HepG2 (cell line): Measurements from ENCODE around the gene FBN2. TPM values are rescaled to one million over a fixed set of nuclear protein-coding genes. Genes with fewer than 3 reads are reported as not detected.

Source experiments
- ATAC-seq: fragments of 200-7000 bp; cut with Tn5 transposase; 3 replicates; pipeline ENCODE4 v1.9.1; 2020; ENCODE audit warnings: mild to moderate bottlenecking, moderate library complexity
- BruUV-seq: library from RNA; stranded (reverse); fragments of 400-500 nt; replicated peaks from 2 replicates; lab custom pipeline; 2021; lab: Mats Ljungman, UMichigan
- CTCF ChIA-PET: fragments of 300-600 bp; formaldehyde crosslinking; extraction: SDS; loops from one replicate; lab custom pipeline; 2021; ENCODE audit warnings: low total read pairs, inconsistent platforms, low intra/inter-chr PET ratio; lab: Yijun Ruan, JAX
- POLR2A ChIA-PET: fragments of 350-600 bp; sonication (Branson Sonifier 250); formaldehyde crosslinking; loops from one replicate; lab custom pipeline; 2020; ENCODE audit warnings: antibody characterized with exemption, inconsistent platforms; lab: Yijun Ruan, JAX
- DNase-seq: peaks from one replicate; pipeline ENCODE4 v3.0.0-alpha.2; 2015; ENCODE audit warnings: low spot score
- FAIRE-seq: peaks from 3 replicates; lab custom pipeline; 2011; peaks lifted over from hg19 to GRCh38; lab: Jason Lieb, UNC
- H2AFZ ChIP-seq: one replicate; pipeline ENCODE4 v1.6.1; 2011; ENCODE audit warnings: low read length, inconsistent platforms
- H3K27ac ChIP-seq: fragments of 300-600 bp; 3 replicates; pipeline ENCODE4 v1.8.0; 2011; ENCODE audit warnings: mixed run types, mild to moderate bottlenecking, mixed read lengths, low read length, inconsistent platforms; ENCODE audit not compliant: insufficient read depth; ENCODE audit errors: extremely low read length
- H3K27me3 ChIP-seq, 2 experiments: fragments of 200-600 bp in 1 of 2; 2 replicates in 1 of 2; 3 replicates in 1 of 2; pipeline versions ENCODE4 v1.6.0 to v1.8.0; 2011; ENCODE audit warnings: low read length in 2 of 2, mild to moderate bottlenecking in 2 of 2, moderate library complexity in 2 of 2, inconsistent platforms in 1 of 2; ENCODE audit not compliant: insufficient read depth in 2 of 2, control insufficient read depth in 1 of 2
- H3K36me3 ChIP-seq, 2 experiments: fragments of 200-600 bp in 1 of 2; replicated peaks in 1 of 2; 2 replicates in 1 of 2; 3 replicates in 1 of 2; pipeline versions ENCODE4 v1.5.1 to v1.8.0; 2011; ENCODE audit warnings: low read length in 2 of 2, inconsistent platforms in 1 of 2; ENCODE audit not compliant: insufficient read depth in 2 of 2, control insufficient read depth in 1 of 2
- H3K4me1 ChIP-seq: 2 replicates; pipeline ENCODE4 v1.5.1; 2012; ENCODE audit warnings: low read length, inconsistent platforms; ENCODE audit not compliant: insufficient read depth
- H3K4me2 ChIP-seq: 2 replicates; pipeline ENCODE4 v1.6.0; 2011; ENCODE audit warnings: low read depth, low read length, inconsistent platforms
- H3K4me3 ChIP-seq, 3 experiments: fragments of 200-600 bp in 1 of 3; sonication (generic), shearing (Covaris generic) in 1 of 3; replicated peaks in 1 of 3; 2 replicates each; pipeline ENCODE4 v1.5.1; 2011 to 2016; ENCODE audit warnings: low read length in 3 of 3, inconsistent platforms in 2 of 3, low read depth in 2 of 3, mild to moderate bottlenecking in 2 of 3, control low read depth in 1 of 3, mixed read lengths in 1 of 3; ENCODE audit not compliant: insufficient read depth in 1 of 3
- H3K79me2 ChIP-seq: one replicate; pipeline ENCODE4 v1.6.1; 2011; ENCODE audit warnings: low read length, inconsistent platforms; ENCODE audit not compliant: insufficient read depth
- H3K9ac ChIP-seq: 2 replicates; pipeline ENCODE4 v1.6.0; 2011; ENCODE audit warnings: mild to moderate bottlenecking, low read depth, low read length, inconsistent platforms; ENCODE audit not compliant: insufficient read depth
- H3K9me3 ChIP-seq: 2 replicates; pipeline ENCODE4 v1.5.1; 2012; ENCODE audit warnings: mild to moderate bottlenecking, low read length
- H4K20me1 ChIP-seq: 2 replicates; pipeline ENCODE4 v1.6.0; 2011; ENCODE audit warnings: inconsistent platforms, mild to moderate bottlenecking, low read length, moderate library complexity; ENCODE audit not compliant: insufficient read depth
- HOXA3 ChIP-seq: sonication (generic); formaldehyde crosslinking; IDR thresholded peaks from 2 replicates; pipeline ENCODE4 v1.5.0; 2020; ENCODE audit warnings: missing genetic modification reagents
- KAT2B ChIP-seq: fragments of 150-350 bp; IDR thresholded peaks from 2 replicates; pipeline ENCODE4 v1.6.1; 2014; ENCODE audit warnings: low read depth, low read length, borderline replicate concordance
- MAZ ChIP-seq, 2 experiments: sonication (generic) in 1 of 2; formaldehyde crosslinking in 1 of 2; IDR thresholded peaks; 2 replicates each; pipeline versions ENCODE4 v1.5.0 to v1.6.1; 2012 to 2020; ENCODE audit warnings: low read depth in 2 of 2, mild to moderate bottlenecking in 2 of 2, borderline replicate concordance in 1 of 2, improper control_type of control experiment in 1 of 2, low read length in 1 of 2, missing genetic modification reagents in 1 of 2, moderate library complexity in 1 of 2
- NCOR1 ChIP-seq: fragments of 200-600 bp; sonication (generic); IDR thresholded peaks from 2 replicates; pipeline ENCODE4 v1.7.0; 2017; ENCODE audit warnings: antibody characterized with exemption, low read length, borderline replicate concordance
- PCBP1 ChIP-seq: fragments of 200-400 bp; formaldehyde crosslinking; IDR thresholded peaks from 2 replicates; pipeline ENCODE4 v1.6.1; 2017; ENCODE audit warnings: mild to moderate bottlenecking, low read depth, low read length, borderline replicate concordance
- SALL1 ChIP-seq: sonication (generic); formaldehyde crosslinking; IDR thresholded peaks from 2 replicates; pipeline ENCODE4 v1.8.0; 2022; ENCODE audit warnings: mild to moderate bottlenecking, missing genetic modification reagents
- TBX2 ChIP-seq: sonication (generic); formaldehyde crosslinking; IDR thresholded peaks from 2 replicates; pipeline ENCODE4 v1.5.0; 2020; ENCODE audit warnings: missing genetic modification reagents, mild to moderate bottlenecking, borderline replicate concordance
- ZFP36L1 ChIP-seq: sonication (generic); formaldehyde crosslinking; IDR thresholded peaks from 2 replicates; pipeline ENCODE4 v1.8.0; 2022; ENCODE audit warnings: mild to moderate bottlenecking, missing genetic modification reagents, moderate library complexity
- ZFP82 ChIP-seq: sonication (generic); formaldehyde crosslinking; IDR thresholded peaks from 2 replicates; pipeline ENCODE4 v1.5.1; 2020; ENCODE audit warnings: mild to moderate bottlenecking, missing genetic modification reagents, borderline replicate concordance
- ZNF101 ChIP-seq: sonication (generic); formaldehyde crosslinking; IDR thresholded peaks from 2 replicates; pipeline ENCODE4 v1.4.0; 2020; ENCODE audit warnings: mild to moderate bottlenecking, low read depth, missing genetic modification reagents, borderline replicate concordance
- ZNF891 ChIP-seq: sonication (generic); formaldehyde crosslinking; IDR thresholded peaks from 2 replicates; pipeline ENCODE4 v1.5.0; 2020; ENCODE audit warnings: mild to moderate bottlenecking, missing genetic modification reagents
- WGBS: methylation state at CpG from one replicate; pipeline ENCODE4 v1.1.6; 2017; ENCODE audit warnings: low lambda C conversion rate; 5-methylcytosine and 5-hydroxymethylcytosine counted together
- in situ Hi-C: cut with HindIII; loops from 2 replicates; pipeline ENCODE4 v1.10.0; 2017; ENCODE audit warnings: low pct_unique_long_range_greater_than_20kb; ENCODE audit not compliant: extremely low pct_ligation_motif_present
- intact Hi-C: fragments of 100-400 bp; cut with micrococcal nuclease; formaldehyde crosslinking; loops from one replicate; pipeline ENCODE4 v1.10.0; 2022; ENCODE audit not compliant: unreplicated experiment
- polyA plus RNA-seq, 8 experiments: library from polyadenylated mRNA; depleted of rRNA in 3 of 8; stranded (reverse) in 7 of 8; unstranded in 1 of 8; fragments of >200 nt; fragmentation: Illumina TruSeq in 4 of 8; extraction: Trizol in 4 of 8; gene quantifications; 2 replicates each; pipeline versions ENCODE4 v1.2.1 to v1.2.3, GENCODE V29; 2011 to 2016; ENCODE audit warnings: low read depth in 4 of 8, missing spikeins in 1 of 8, mixed read lengths in 1 of 8; ENCODE audit not compliant: insufficient read depth in 1 of 8
- total RNA-seq, 5 experiments: library from RNA; depleted of rRNA; stranded (reverse); fragments of >200 nt; fragmentation: Illumina TruSeq; extraction: Trizol; gene quantifications; 2 replicates each; pipeline ENCODE4 v1.2.3, GENCODE V29; 2016; ENCODE audit warnings: low read depth in 1 of 5
- TF ChIP-seq, protein P1 (sequence below), 2 experiments: sonication (generic) in 1 of 2; formaldehyde crosslinking in 1 of 2; IDR thresholded peaks; 2 replicates each; pipeline versions ENCODE4 v1.6.1 to v1.9.0; 2014 to 2022; ENCODE audit warnings: antibody characterized with exemption in 1 of 2, borderline replicate concordance in 1 of 2, inconsistent platforms in 1 of 2, low read depth in 1 of 2, missing genetic modification reagents in 1 of 2

The FBN2 gene
- total and polyA plus RNA-seq, 2 of the 13 experiments (the other 11 are each of a cell fraction or from before 2014, with no cell fraction given): not detected

GRCh38 chr5:128228008-128228407, 310.0 kb downstream of the FBN2 start:
- H3K27me3 ChIP-seq: no peaks in the 10 kb centered on the region
- FAIRE-seq: no peak

DNA sequence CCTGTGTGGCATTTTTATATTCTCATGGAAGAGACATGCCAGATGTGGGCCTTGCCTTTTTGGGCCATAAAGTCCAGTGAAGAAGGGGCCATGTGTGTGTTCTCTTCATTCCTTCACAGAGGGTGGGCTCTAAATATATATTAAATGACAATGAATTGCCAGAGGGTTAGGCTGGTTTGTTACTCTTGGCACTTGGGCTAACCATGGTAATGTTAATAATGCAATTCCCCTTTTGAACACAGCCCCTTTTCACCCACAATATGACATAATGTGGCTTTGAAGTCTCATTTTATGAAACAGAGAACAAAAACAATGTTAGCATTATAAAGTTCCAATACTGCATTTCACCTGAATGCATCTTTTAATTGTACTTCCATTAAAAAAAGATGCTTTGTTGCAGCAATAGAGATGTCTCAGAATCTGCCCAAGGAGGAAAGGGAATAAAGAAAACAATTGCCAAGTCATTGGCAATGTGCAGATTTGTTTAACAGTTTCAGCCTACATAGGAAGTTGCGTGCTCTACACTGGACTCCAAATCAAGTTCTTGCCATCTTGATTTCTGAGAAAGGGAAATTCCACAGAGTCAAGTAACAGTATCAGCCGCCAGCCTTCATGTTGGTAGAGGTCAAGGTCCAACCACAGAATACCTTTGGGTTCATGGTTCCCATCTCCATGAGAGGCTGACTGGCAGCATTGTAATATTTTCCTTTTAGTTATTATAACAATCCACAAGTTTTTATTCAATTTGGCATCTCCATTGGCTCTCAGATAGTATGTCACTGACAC, 312.6 kb downstream of the FBN2 start:
- WGBS: 22% methylated on average over 2 of the region's 2 CpGs
- intact Hi-C loops: no loop called here
- no peak for TF ChIP-seq ZNF101
- TF ChIP-seq SALL1 (CRISPR knock-in tag): no peak
- no peak for TF ChIP-seq HOXA3
- no peak for TF ChIP-seq ZNF891 (CRISPR knock-in tag)
- TF ChIP-seq, protein P1, sequence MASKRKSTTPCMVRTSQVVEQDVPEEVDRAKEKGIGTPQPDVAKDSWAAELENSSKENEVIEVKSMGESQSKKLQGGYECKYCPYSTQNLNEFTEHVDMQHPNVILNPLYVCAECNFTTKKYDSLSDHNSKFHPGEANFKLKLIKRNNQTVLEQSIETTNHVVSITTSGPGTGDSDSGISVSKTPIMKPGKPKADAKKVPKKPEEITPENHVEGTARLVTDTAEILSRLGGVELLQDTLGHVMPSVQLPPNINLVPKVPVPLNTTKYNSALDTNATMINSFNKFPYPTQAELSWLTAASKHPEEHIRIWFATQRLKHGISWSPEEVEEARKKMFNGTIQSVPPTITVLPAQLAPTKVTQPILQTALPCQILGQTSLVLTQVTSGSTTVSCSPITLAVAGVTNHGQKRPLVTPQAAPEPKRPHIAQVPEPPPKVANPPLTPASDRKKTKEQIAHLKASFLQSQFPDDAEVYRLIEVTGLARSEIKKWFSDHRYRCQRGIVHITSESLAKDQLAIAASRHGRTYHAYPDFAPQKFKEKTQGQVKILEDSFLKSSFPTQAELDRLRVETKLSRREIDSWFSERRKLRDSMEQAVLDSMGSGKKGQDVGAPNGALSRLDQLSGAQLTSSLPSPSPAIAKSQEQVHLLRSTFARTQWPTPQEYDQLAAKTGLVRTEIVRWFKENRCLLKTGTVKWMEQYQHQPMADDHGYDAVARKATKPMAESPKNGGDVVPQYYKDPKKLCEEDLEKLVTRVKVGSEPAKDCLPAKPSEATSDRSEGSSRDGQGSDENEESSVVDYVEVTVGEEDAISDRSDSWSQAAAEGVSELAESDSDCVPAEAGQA (IDR thresholded peaks at IDR 0.05; ENCODE audit: low read depth): no peak
- TF ChIP-seq, protein P1 (CRISPR knock-in tag; IDR thresholded peaks at IDR 0.05; ENCODE audit: borderline replicate concordance): no peak

More at GRCh38 chr5:128228008-128228407, 310.0 kb downstream of the FBN2 start:
- Histone ChIP-seq H3K79me2 (no peaks in the 10 kb centered on the region), H3K4me2 (no peak overlapping the region), H3K27ac (no peak overlapping the region), H3K9me3 (no peaks in the 10 kb centered on the region), H3K4me1 (no peaks in the 10 kb centered on the region), H4K20me1 (no peaks in the 10 kb centered on the region), H3K4me3 (no peak overlapping the region), H3K9ac (no peak overlapping the region), H3K36me3 (no peaks in the 10 kb centered on the region), H2AFZ (no peak overlapping the region)
- CTCF ChIA-PET: no interaction called here
- ATAC-seq (no peak), DNase-seq (no peak)
- TF ChIP-seq MAZ (IDR thresholded peaks at IDR 0.05; ENCODE audit: borderline replicate concordance, low read depth, low read length) (no peak), MAZ (CRISPR knock-in tag; IDR thresholded peaks at IDR 0.05; ENCODE audit: low read depth) (no peak), ZFP36L1 (CRISPR knock-in tag) (no peak), TBX2 (CRISPR knock-in tag) (no peak), KAT2B (no peak), ZFP82 (CRISPR knock-in tag) (no peak), NCOR1 (no peak), PCBP1 (no peak)
- intact Hi-C loops (no loop called here), in situ Hi-C loops (no loop called here)
- POLR2A ChIA-PET: interaction anchor here (0.5 kb wide), 1 partner anchor 48 kb away, joined by 3 read pairs; no protein-coding TSS in a partner anchor
- BruUV-seq: no TSS peak
- WGBS: 0% methylated on average over 3 of the region's 3 CpGs

More for the DNA sequence above, 312.6 kb downstream of the FBN2 start:
- Histone ChIP-seq H2AFZ (no peak overlapping the region), H3K9ac (no peak overlapping the region), H3K4me2 (no peak overlapping the region), H3K27me3 (no peaks in the 10 kb centered on the region), H3K9me3 (no peaks in the 10 kb centered on the region), H3K79me2 (no peaks in the 10 kb centered on the region), H3K4me3 (no peak overlapping the region), H4K20me1 (no peaks in the 10 kb centered on the region), H3K36me3 (no peaks in the 10 kb centered on the region), H3K4me1 (no peaks in the 10 kb centered on the region), H3K27ac (no peak overlapping the region)
- FAIRE-seq (no peak), ATAC-seq (no peak), DNase-seq (no peak)
- no TSS peak for BruUV-seq
- POLR2A ChIA-PET: no interaction called here
- CTCF ChIA-PET: no interaction called here
- in situ Hi-C loops: no loop called here
